Caki2 (cell line): Measurements from ENCODE around the gene LIPC. TPM values are rescaled to one million over a fixed set of nuclear protein-coding genes. Genes with fewer than 3 reads are reported as not detected.

Experiments used
- DNase-seq: peaks from one replicate; pipeline ENCODE4 v3.0.0-alpha.2; 2015; ENCODE audit warnings: low read depth
- in situ Hi-C: cut with HindIII; loops from 2 replicates; pipeline ENCODE4 v1.10.0; 2016; ENCODE audit warnings: low sequenced_read_pairs, low pct_unique_long_range_greater_than_20kb, mixed read lengths
- total RNA-seq: library from RNA; depleted of rRNA; stranded (reverse); fragments of >200 nt; shearing (Covaris generic); gene quantifications from 2 replicates; pipeline ENCODE4 v1.2.3, GENCODE V29; 2014; ENCODE audit warnings: low replicate concordance; rRNA removed

Gene LIPC
- total RNA-seq: 0.23 and 4.0 TPM in 2 replicates

GRCh38 chr15:58431221-58432149 is at the start of gene LIPC:
Gene LIPC, plus strand, starts transcription at chr15:58431991. Its CDS starts 42 bp downstream, at chr15:58432033.
- in situ Hi-C loops: no loop called here
- no peak for DNase-seq

- in situ Hi-C loops: no loop called here
- no peak for DNase-seq
Observed at GRCh38 chr15:58383876-58384275, 47.9 kb upstream of the LIPC start.

- DNase-seq: no peak
- in situ Hi-C loops: no loop called here
Observed at GRCh38 chr15:58384667-58385066, 47.1 kb upstream of the LIPC start.

GRCh38 chr15:58386081-58386480 is 45.7 kb upstream of the LIPC start:
- in situ Hi-C loops: no loop called here
- no peak for DNase-seq

- no peak for DNase-seq
- in situ Hi-C loops: no loop called here
Observed at GRCh38 chr15:58386641-58387040, 45.1 kb upstream of the LIPC start.

- no peak for DNase-seq
- in situ Hi-C loops: no loop called here
Observed at GRCh38 chr15:58387130-58387529, 44.7 kb upstream of the LIPC start.

GRCh38 chr15:58388211-58388610 is 43.6 kb upstream of the LIPC start:
- no peak for DNase-seq

DNA sequence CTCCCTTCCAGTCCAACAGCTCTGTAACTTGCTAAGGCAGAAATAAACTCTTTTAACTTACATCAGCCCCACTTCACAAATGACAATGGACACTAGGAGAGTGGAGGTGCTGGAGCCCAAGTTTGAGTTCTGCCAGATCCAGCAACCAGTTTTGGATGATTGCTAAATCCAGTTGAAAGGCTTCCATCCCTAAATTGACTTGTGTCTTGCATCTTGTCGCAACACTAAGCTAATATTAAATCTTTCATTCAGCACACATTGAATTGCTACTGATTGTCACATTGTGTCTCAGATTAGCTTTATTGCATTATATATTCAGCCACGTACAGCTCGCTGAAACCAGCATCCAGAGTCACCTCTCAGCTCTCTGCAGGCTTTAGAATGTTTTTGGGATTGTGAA is 41.7 kb upstream of the LIPC start:
- no peak for DNase-seq
- in situ Hi-C loops: no loop called here

More at GRCh38 chr15:58388211-58388610, 43.6 kb upstream of the LIPC start:
- in situ Hi-C loops: no loop called here

GRCh38 chr15:58390655-58391054 is 41.1 kb upstream of the LIPC start:
- in situ Hi-C loops: no loop called here
- no peak for DNase-seq

GRCh38 chr15:58391088-58391487 is 40.7 kb upstream of the LIPC start:
- no peak for DNase-seq
- in situ Hi-C loops: no loop called here

DNA sequence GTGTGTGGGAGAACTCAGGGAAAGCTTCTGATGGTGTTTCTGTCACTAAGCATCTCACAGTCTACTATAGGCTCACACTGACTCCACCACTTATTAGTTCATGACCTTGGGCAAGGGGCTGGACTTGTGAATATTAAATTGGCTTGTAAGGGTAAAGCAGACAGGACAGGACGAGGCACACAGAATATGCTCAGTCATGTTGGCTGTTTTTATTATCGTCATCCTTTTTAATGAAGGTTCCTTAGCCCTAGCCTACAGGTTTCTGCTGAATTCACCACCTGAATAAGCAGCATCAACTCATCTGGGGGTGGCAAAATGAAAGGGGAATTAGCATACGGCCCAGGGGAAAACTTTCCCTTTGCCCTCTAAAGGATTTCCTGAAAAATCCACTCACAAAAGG is 39.6 kb upstream of the LIPC start:
- DNase-seq: no peak
- in situ Hi-C loops: no loop called here

GRCh38 chr15:58392611-58393161 is 39.1 kb upstream of the LIPC start:
- DNase-seq: no peak
- in situ Hi-C loops: no loop called here

DNA sequence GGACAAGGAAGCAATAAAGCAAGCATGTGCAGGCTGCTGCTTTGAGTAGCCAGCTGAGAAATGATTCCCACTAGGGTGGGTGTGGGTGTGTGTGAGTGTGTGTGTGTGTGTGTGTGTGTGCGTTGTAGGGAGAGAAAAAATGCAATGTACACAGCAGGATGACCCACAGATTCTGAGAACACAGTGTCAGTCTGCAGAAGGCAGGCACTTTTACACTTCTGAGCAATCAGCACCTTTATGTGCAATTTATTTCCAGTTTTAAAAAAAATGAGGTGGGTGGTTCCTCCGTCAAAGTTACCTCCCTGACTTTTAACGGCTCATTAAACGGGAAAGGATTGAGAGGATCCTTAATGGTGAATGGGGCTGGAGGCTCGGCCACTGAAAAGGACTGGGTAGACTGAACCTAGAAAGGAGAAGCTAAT is 38.5 kb upstream of the LIPC start:
- peak; percentile 30 for DNase-seq
- in situ Hi-C loops: no loop called here

GRCh38 chr15:58396181-58396580 is 35.6 kb upstream of the LIPC start:
- DNase-seq: no peak
- in situ Hi-C loops: no loop called here

DNA sequence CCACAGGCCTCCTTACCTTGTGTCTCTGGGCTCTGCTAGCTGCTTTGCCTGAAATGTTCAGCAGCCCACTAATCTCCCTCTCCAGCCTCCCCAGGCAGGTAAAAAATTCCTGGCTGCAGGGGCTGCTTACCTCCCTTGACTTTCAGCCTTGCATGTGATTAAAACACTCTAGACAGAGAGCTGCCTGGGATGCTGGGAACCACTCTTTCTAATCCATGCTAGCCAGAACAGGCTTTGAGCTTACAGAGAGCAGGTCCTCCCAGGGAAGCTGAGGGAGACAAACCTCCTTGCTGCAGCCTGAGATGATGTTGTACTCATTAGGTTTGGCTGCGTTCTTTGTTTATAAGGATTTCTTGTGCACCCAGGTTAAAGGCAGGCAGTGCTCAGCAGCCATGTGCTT is 33.7 kb upstream of the LIPC start:
- in situ Hi-C loops: no loop called here
- DNase-seq: no peak

GRCh38 chr15:58398643-58399042 is 33.1 kb upstream of the LIPC start:
- in situ Hi-C loops: no loop called here
- no peak for DNase-seq

DNA sequence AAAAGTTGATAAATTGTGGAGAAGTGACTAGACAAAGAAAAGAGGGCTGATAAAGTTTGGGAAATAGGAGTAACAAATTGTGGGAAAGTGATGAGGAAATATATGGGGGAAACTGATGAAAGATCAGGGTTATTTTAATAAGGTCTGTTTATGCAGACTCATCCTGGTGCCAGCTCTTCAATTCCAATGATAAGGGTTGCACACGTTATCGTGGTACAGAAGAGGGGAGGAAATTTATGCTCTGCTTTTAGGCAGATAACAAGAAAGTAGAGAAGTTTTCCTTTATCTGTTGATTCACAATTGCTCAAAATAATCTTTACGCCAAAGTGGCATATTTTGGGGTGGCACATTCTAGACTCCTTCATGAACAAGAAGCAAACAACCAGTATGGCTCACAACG is 32.1 kb upstream of the LIPC start:
- in situ Hi-C loops: no loop called here
- DNase-seq: no peak

DNA sequence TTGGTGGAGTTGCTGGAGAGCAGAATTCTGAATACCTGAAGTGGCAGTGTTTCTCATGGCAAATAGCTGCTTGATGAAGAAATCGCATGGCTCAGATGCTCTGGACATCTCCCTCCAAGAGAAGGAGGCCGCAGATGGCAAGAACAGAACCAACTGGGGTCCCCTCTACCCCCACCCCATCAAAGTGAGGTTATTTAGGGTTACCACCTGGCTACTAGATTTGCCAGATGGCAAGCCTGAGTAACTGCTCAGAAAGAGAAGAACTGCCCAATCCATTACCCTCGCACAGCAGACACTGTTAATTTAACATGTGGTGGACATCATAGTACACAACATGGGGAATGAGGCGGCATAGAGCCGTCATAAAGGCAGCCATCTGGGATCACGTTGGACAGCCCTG is 30.5 kb upstream of the LIPC start:
- in situ Hi-C loops: no loop called here

GRCh38 chr15:58401991-58402649 is 29.7 kb upstream of the LIPC start:
- in situ Hi-C loops: no loop called here
- no peak for DNase-seq

More for the DNA sequence above, 30.5 kb upstream of the LIPC start:
- no peak for DNase-seq
